ENCODE data around the gene GRIK3.

Gene GRIK3

GRCh38 chr1:36953061-36953460 is 81.3 kb downstream of the GRIK3 start:
- H3K36me3 ChIP-seq (ENCODE audit: control insufficient read depth in 5 of 5, insufficient read depth in 5 of 5, low read length in 5 of 5) = no peaks in the 10 kb centered on the region
- H3K27ac ChIP-seq (ENCODE audit: low read depth, low read length) = no peak overlapping the region
- no peak overlapping the region for H3K4me3 ChIP-seq (ENCODE audit: low read depth in 1 of 5, low read length in 5 of 5)
- H3K27me3 ChIP-seq (ENCODE audit: control insufficient read depth in 5 of 5, insufficient read depth in 4 of 5, low read length in 5 of 5) = peaks cover 8 to 35% (median 28%) of the 10 kb centered on the region in 5 donors
- H3K4me1 ChIP-seq (ENCODE audit: control insufficient read depth in 5 of 5, insufficient read depth in 5 of 5, low read length in 5 of 5) = no peaks in the 10 kb centered on the region
- H3K9me3 ChIP-seq (ENCODE audit: control insufficient read depth in 5 of 5, low read length in 5 of 5) = no peaks in the 10 kb centered on the region
- no peak overlapping the region for H3K9ac ChIP-seq (ENCODE audit: low read length in 5 of 5)

- Histone ChIP-seq H3K4me1 (ENCODE audit: control insufficient read depth in 5 of 5, insufficient read depth in 5 of 5, low read length in 5 of 5) (no peaks in the 10 kb centered on the region), H3K36me3 (ENCODE audit: control insufficient read depth in 5 of 5, insufficient read depth in 5 of 5, low read length in 5 of 5) (no peaks in the 10 kb centered on the region), H3K9ac (ENCODE audit: low read length in 5 of 5) (no peak overlapping the region), H3K27ac (ENCODE audit: low read depth, low read length) (no peak overlapping the region), H3K27me3 (ENCODE audit: control insufficient read depth in 5 of 5, insufficient read depth in 4 of 5, low read length in 5 of 5) (peaks cover 8 to 38% (median 28%) of the 10 kb centered on the region in 5 donors), H3K4me3 (ENCODE audit: low read depth in 1 of 5, low read length in 5 of 5) (no peak overlapping the region), H3K9me3 (ENCODE audit: control insufficient read depth in 5 of 5, low read length in 5 of 5) (no peaks in the 10 kb centered on the region)
Observed at GRCh38 chr1:36951761-36952160, 82.6 kb downstream of the GRIK3 start.

GRCh38 chr1:36951292-36951750 is 83.0 kb downstream of the GRIK3 start:
- Histone ChIP-seq H3K9ac (ENCODE audit: low read length in 5 of 5) (no peak overlapping the region), H3K9me3 (ENCODE audit: control insufficient read depth in 5 of 5, low read length in 5 of 5) (no peaks in the 10 kb centered on the region), H3K36me3 (ENCODE audit: control insufficient read depth in 5 of 5, insufficient read depth in 5 of 5, low read length in 5 of 5) (no peaks in the 10 kb centered on the region), H3K4me3 (ENCODE audit: low read depth in 1 of 5, low read length in 5 of 5) (no peak overlapping the region), H3K27ac (ENCODE audit: low read depth, low read length) (no peak overlapping the region), H3K27me3 (ENCODE audit: control insufficient read depth in 5 of 5, insufficient read depth in 4 of 5, low read length in 5 of 5) (peaks cover 8 to 40% (median 29%) of the 10 kb centered on the region in 5 donors), H3K4me1 (ENCODE audit: control insufficient read depth in 5 of 5, insufficient read depth in 5 of 5, low read length in 5 of 5) (no peaks in the 10 kb centered on the region)

GRCh38 chr1:36950604-36951291 is 83.6 kb downstream of the GRIK3 start:
- H3K4me1 ChIP-seq (ENCODE audit: control insufficient read depth in 5 of 5, insufficient read depth in 5 of 5, low read length in 5 of 5) = no peaks in the 10 kb centered on the region
- H3K4me3 ChIP-seq (ENCODE audit: low read depth in 1 of 5, low read length in 5 of 5) = no peak overlapping the region
- no peaks in the 10 kb centered on the region for H3K36me3 ChIP-seq (ENCODE audit: control insufficient read depth in 5 of 5, insufficient read depth in 5 of 5, low read length in 5 of 5)
- H3K27ac ChIP-seq (ENCODE audit: low read depth, low read length) = no peak overlapping the region
- H3K9ac ChIP-seq (ENCODE audit: low read length in 5 of 5) = no peak overlapping the region
- no peaks in the 10 kb centered on the region for H3K9me3 ChIP-seq (ENCODE audit: control insufficient read depth in 5 of 5, low read length in 5 of 5)
- H3K27me3 ChIP-seq (ENCODE audit: control insufficient read depth in 5 of 5, insufficient read depth in 4 of 5, low read length in 5 of 5) = peaks cover 8 to 45% (median 34%) of the 10 kb centered on the region in 5 donors

GRCh38 chr1:36948606-36949005 is 85.7 kb downstream of the GRIK3 start:
- H3K36me3 ChIP-seq (ENCODE audit: control insufficient read depth in 5 of 5, insufficient read depth in 5 of 5, low read length in 5 of 5) = no peaks in the 10 kb centered on the region
- no peaks in the 10 kb centered on the region for H3K4me1 ChIP-seq (ENCODE audit: control insufficient read depth in 5 of 5, insufficient read depth in 5 of 5, low read length in 5 of 5)
- no peaks in the 10 kb centered on the region for H3K9me3 ChIP-seq (ENCODE audit: control insufficient read depth in 5 of 5, low read length in 5 of 5)
- no peak overlapping the region for H3K9ac ChIP-seq (ENCODE audit: low read length in 5 of 5)
- no peak overlapping the region for H3K27ac ChIP-seq (ENCODE audit: low read depth, low read length)
- peaks cover 7 to 35% (median 20%) of the 10 kb centered on the region in 5 donors for H3K27me3 ChIP-seq (ENCODE audit: control insufficient read depth in 5 of 5, insufficient read depth in 4 of 5, low read length in 5 of 5)
- no peak overlapping the region for H3K4me3 ChIP-seq (ENCODE audit: low read depth in 1 of 5, low read length in 5 of 5)

- Histone ChIP-seq H3K27ac (ENCODE audit: low read depth, low read length) (no peak overlapping the region), H3K36me3 (ENCODE audit: control insufficient read depth in 5 of 5, insufficient read depth in 5 of 5, low read length in 5 of 5) (no peaks in the 10 kb centered on the region), H3K9me3 (ENCODE audit: control insufficient read depth in 5 of 5, low read length in 5 of 5) (no peaks in the 10 kb centered on the region), H3K9ac (ENCODE audit: low read length in 5 of 5) (no peak overlapping the region), H3K4me1 (ENCODE audit: control insufficient read depth in 5 of 5, insufficient read depth in 5 of 5, low read length in 5 of 5) (no peaks in the 10 kb centered on the region), H3K27me3 (ENCODE audit: control insufficient read depth in 5 of 5, insufficient read depth in 4 of 5, low read length in 5 of 5) (peaks cover 7 to 31% (median 16%) of the 10 kb centered on the region in 5 donors), H3K4me3 (ENCODE audit: low read depth in 1 of 5, low read length in 5 of 5) (no peak overlapping the region)
Observed at GRCh38 chr1:36948147-36948546, 86.2 kb downstream of the GRIK3 start.

GRCh38 chr1:36947384-36947783 is 86.9 kb downstream of the GRIK3 start:
- Histone ChIP-seq H3K9ac (ENCODE audit: low read length in 5 of 5) (no peak overlapping the region), H3K36me3 (ENCODE audit: control insufficient read depth in 5 of 5, insufficient read depth in 5 of 5, low read length in 5 of 5) (no peaks in the 10 kb centered on the region), H3K4me3 (ENCODE audit: low read depth in 1 of 5, low read length in 5 of 5) (no peak overlapping the region), H3K27ac (ENCODE audit: low read depth, low read length) (no peak overlapping the region), H3K27me3 (ENCODE audit: control insufficient read depth in 5 of 5, insufficient read depth in 4 of 5, low read length in 5 of 5) (peaks cover 3 to 29% (median 14%) of the 10 kb centered on the region in 5 donors), H3K4me1 (ENCODE audit: control insufficient read depth in 5 of 5, insufficient read depth in 5 of 5, low read length in 5 of 5) (no peaks in the 10 kb centered on the region), H3K9me3 (ENCODE audit: control insufficient read depth in 5 of 5, low read length in 5 of 5) (no peaks in the 10 kb centered on the region)

GRCh38 chr1:36944883-36945282 is 89.4 kb downstream of the GRIK3 start:
- Histone ChIP-seq H3K9ac (ENCODE audit: low read length in 5 of 5) (no peak overlapping the region), H3K36me3 (ENCODE audit: control insufficient read depth in 5 of 5, insufficient read depth in 5 of 5, low read length in 5 of 5) (no peaks in the 10 kb centered on the region), H3K4me1 (ENCODE audit: control insufficient read depth in 5 of 5, insufficient read depth in 5 of 5, low read length in 5 of 5) (no peaks in the 10 kb centered on the region), H3K27me3 (ENCODE audit: control insufficient read depth in 5 of 5, insufficient read depth in 4 of 5, low read length in 5 of 5) (peaks cover 3 to 27% (median 22%) of the 10 kb centered on the region in 5 donors), H3K27ac (ENCODE audit: low read depth, low read length) (no peak overlapping the region), H3K4me3 (ENCODE audit: low read depth in 1 of 5, low read length in 5 of 5) (no peak overlapping the region), H3K9me3 (ENCODE audit: control insufficient read depth in 5 of 5, low read length in 5 of 5) (no peaks in the 10 kb centered on the region)

- Histone ChIP-seq H3K9ac (ENCODE audit: low read length in 5 of 5) (no peak overlapping the region), H3K4me1 (ENCODE audit: control insufficient read depth in 5 of 5, insufficient read depth in 5 of 5, low read length in 5 of 5) (no peaks in the 10 kb centered on the region), H3K4me3 (ENCODE audit: low read depth in 1 of 5, low read length in 5 of 5) (no peak overlapping the region), H3K9me3 (ENCODE audit: control insufficient read depth in 5 of 5, low read length in 5 of 5) (no peaks in the 10 kb centered on the region), H3K27ac (ENCODE audit: low read depth, low read length) (no peak overlapping the region), H3K36me3 (ENCODE audit: control insufficient read depth in 5 of 5, insufficient read depth in 5 of 5, low read length in 5 of 5) (no peaks in the 10 kb centered on the region), H3K27me3 (ENCODE audit: control insufficient read depth in 5 of 5, insufficient read depth in 4 of 5, low read length in 5 of 5) (peaks cover 3 to 36% (median 22%) of the 10 kb centered on the region in 5 donors)
Observed at GRCh38 chr1:36942148-36942547, 92.2 kb downstream of the GRIK3 start.

GRCh38 chr1:36941316-36941978 is 92.9 kb downstream of the GRIK3 start:
- H3K4me3 ChIP-seq (ENCODE audit: low read depth in 1 of 5, low read length in 5 of 5) = no peak overlapping the region
- no peaks in the 10 kb centered on the region for H3K9me3 ChIP-seq (ENCODE audit: control insufficient read depth in 5 of 5, low read length in 5 of 5)
- peaks cover 3 to 40% (median 23%) of the 10 kb centered on the region in 5 donors for H3K27me3 ChIP-seq (ENCODE audit: control insufficient read depth in 5 of 5, insufficient read depth in 4 of 5, low read length in 5 of 5)
- no peaks in the 10 kb centered on the region for H3K36me3 ChIP-seq (ENCODE audit: control insufficient read depth in 5 of 5, insufficient read depth in 5 of 5, low read length in 5 of 5)
- no peaks in the 10 kb centered on the region for H3K4me1 ChIP-seq (ENCODE audit: control insufficient read depth in 5 of 5, insufficient read depth in 5 of 5, low read length in 5 of 5)
- no peak overlapping the region for H3K9ac ChIP-seq (ENCODE audit: low read length in 5 of 5)
- H3K27ac ChIP-seq (ENCODE audit: low read depth, low read length) = no peak overlapping the region
